IMR-90 (cell line): Measurements from ENCODE around the gene SPPL2A. TPM values are rescaled to one million over a fixed set of nuclear protein-coding genes. Genes with fewer than 3 reads are reported as not detected.
A peak's percentile ranks its signal among the peaks of the same experiment; 100 is the strongest.

Source experiments
- ATAC-seq: fragments of 200-7000 bp; cut with Tn5 transposase; 2 replicates; pipeline ENCODE4 v1.9.1; 2020; ENCODE audit warnings: low read depth, mild to moderate bottlenecking, moderate library complexity
- BruUV-seq: library from RNA; stranded (reverse); fragments of 400-500 nt; replicated peaks from 2 replicates; lab custom pipeline; 2021; lab: Mats Ljungman, UMichigan
- CTCF ChIA-PET: fragments of 300-600 bp; formaldehyde crosslinking; extraction: SDS; loops from one replicate; lab custom pipeline; 2021; ENCODE audit warnings: antibody characterized with exemption; lab: Yijun Ruan, JAX
- POLR2A ChIA-PET: fragments of 300-600 bp; sonication (Branson Sonifier 250); formaldehyde crosslinking; loops from one replicate; lab custom pipeline; 2022; ENCODE audit warnings: antibody characterized with exemption; ENCODE audit not compliant: unreplicated experiment; lab: Charles Lee
- DNase-seq: peaks from one replicate; pipeline ENCODE4 v3.0.0; 2013
- H2AFZ ChIP-seq: replicated peaks from 2 replicates; pipeline ENCODE3; 2013; ENCODE audit warnings: low read length, mild to moderate bottlenecking; ENCODE audit not compliant: poor library complexity
- H2AK5ac ChIP-seq: 2 replicates; pipeline ENCODE4 v1.6.1; 2013; ENCODE audit warnings: low read depth, low read length, inconsistent platforms
- H2AK9ac ChIP-seq: replicated peaks from 2 replicates; pipeline ENCODE3; 2013; ENCODE audit warnings: mild to moderate bottlenecking, low read depth, low read length, moderate library complexity; ENCODE audit not compliant: poor library complexity
- H2BK120ac ChIP-seq: 2 replicates; pipeline ENCODE4 v1.6.1; 2013; ENCODE audit warnings: low read depth, low read length, inconsistent platforms
- H2BK15ac ChIP-seq: 3 replicates; pipeline ENCODE4 v1.6.1; 2013; ENCODE audit warnings: low read depth, low read length, inconsistent platforms
- H2BK20ac ChIP-seq: 2 replicates; pipeline ENCODE4 v1.6.1; 2013; ENCODE audit warnings: low read depth, mild to moderate bottlenecking, inconsistent platforms, low read length, moderate library complexity
- H2BK5ac ChIP-seq: 2 replicates; pipeline ENCODE4 v1.6.1; 2013; ENCODE audit warnings: mild to moderate bottlenecking, low read depth, low read length, inconsistent platforms; ENCODE audit not compliant: poor library complexity, severe bottlenecking
- H3K14ac ChIP-seq: replicated peaks from 2 replicates; pipeline ENCODE4 v1.6.1; 2013; ENCODE audit warnings: low read depth, low read length, inconsistent platforms
- H3K18ac ChIP-seq: 2 replicates; pipeline ENCODE4 v1.6.1; 2013; ENCODE audit warnings: low read depth, low read length, control low read depth
- H3K23ac ChIP-seq: 2 replicates; pipeline ENCODE4 v1.6.1; 2013; ENCODE audit warnings: low read depth, low read length, inconsistent platforms
- H3K27ac ChIP-seq: 2 replicates; pipeline ENCODE4 v1.5.1; 2013; ENCODE audit warnings: mild to moderate bottlenecking, control low read depth, low read length; ENCODE audit not compliant: insufficient read depth
- H3K27me3 ChIP-seq: 2 replicates; pipeline ENCODE4 v1.6.1; 2013; ENCODE audit warnings: low read length; ENCODE audit not compliant: control insufficient read depth, insufficient read depth
- H3K36me3 ChIP-seq: 2 replicates; pipeline ENCODE4 v1.6.1; 2013; ENCODE audit warnings: low read length, mixed read lengths; ENCODE audit not compliant: control insufficient read depth, insufficient read depth
- H3K4ac ChIP-seq: 2 replicates; pipeline ENCODE4 v1.6.1; 2013; ENCODE audit warnings: low read depth, low read length, inconsistent platforms
- H3K4me1 ChIP-seq: 2 replicates; pipeline ENCODE4 v1.6.1; 2013; ENCODE audit warnings: low read length, mixed read lengths; ENCODE audit not compliant: control insufficient read depth, insufficient read depth
- H3K4me2 ChIP-seq: 2 replicates; pipeline ENCODE4 v1.6.1; 2013; ENCODE audit warnings: low read depth, mild to moderate bottlenecking, control low read depth, low read length, moderate library complexity
- H3K4me3 ChIP-seq: 2 replicates; pipeline ENCODE4 v1.5.1; 2013; ENCODE audit warnings: low read depth, mild to moderate bottlenecking, control low read depth, low read length, moderate library complexity; ENCODE audit not compliant: insufficient read depth
- H3K56ac ChIP-seq: 2 replicates; pipeline ENCODE4 v1.6.1; 2013; ENCODE audit warnings: low read length, inconsistent platforms; ENCODE audit not compliant: insufficient read depth; ENCODE audit errors: extremely low read depth
- H3K79me1 ChIP-seq, 2 experiments: 2 replicates each; pipeline ENCODE4 v1.6.1; 2013; ENCODE audit warnings: low read length in 2 of 2, inconsistent platforms in 1 of 2, low read depth in 1 of 2
- H3K9ac ChIP-seq: 2 replicates; pipeline ENCODE4 v1.6.1; 2013; ENCODE audit warnings: low read depth, low read length, control low read depth
- H3K9me1 ChIP-seq: 2 replicates; pipeline ENCODE4 v1.6.1; 2013; ENCODE audit warnings: low read length, inconsistent platforms; ENCODE audit not compliant: insufficient read depth
- H3K9me3 ChIP-seq: 2 replicates; pipeline ENCODE4 v1.6.1; 2013; ENCODE audit warnings: low read length; ENCODE audit not compliant: control insufficient read depth, insufficient read depth
- H4K20me1 ChIP-seq: 2 replicates; pipeline ENCODE4 v1.6.1; 2013; ENCODE audit warnings: low read length, inconsistent platforms; ENCODE audit not compliant: insufficient read depth
- H4K5ac ChIP-seq: 2 replicates; pipeline ENCODE4 v1.6.1; 2013; ENCODE audit warnings: mild to moderate bottlenecking, low read depth, low read length, control low read depth
- H4K8ac ChIP-seq, 2 experiments: 2 replicates each; pipeline ENCODE4 v1.6.1; 2013; ENCODE audit warnings: low read depth in 2 of 2, low read length in 2 of 2, control low read depth in 1 of 2, inconsistent platforms in 1 of 2
- H4K91ac ChIP-seq: 2 replicates; pipeline ENCODE4 v1.6.1; 2013; ENCODE audit warnings: low read depth, low read length, inconsistent platforms; ENCODE audit not compliant: insufficient read depth
- BHLHE40 ChIP-seq: fragments of 150-350 bp; IDR thresholded peaks from 2 replicates; pipeline ENCODE4 v1.6.1; 2016; ENCODE audit warnings: mild to moderate bottlenecking, low read depth, low read length
- CEBPB ChIP-seq: IDR thresholded peaks from 2 replicates; pipeline ENCODE4 v1.6.1; 2012; ENCODE audit warnings: low read depth, low read length, improper control_type of control experiment
- CHD1 ChIP-seq: IDR thresholded peaks from 2 replicates; pipeline ENCODE4 v1.6.1; 2012; ENCODE audit warnings: low read depth, low read length, improper control_type of control experiment
- CTCF ChIP-seq: conservative IDR thresholded peaks from 2 replicates; pipeline ENCODE4 v1.5.1; 2012; ENCODE audit warnings: mild to moderate bottlenecking, low read depth, low read length, improper control_type of control experiment
- ELK1 ChIP-seq: fragments of 150-350 bp; IDR thresholded peaks from 2 replicates; pipeline ENCODE4 v1.6.1; 2016; ENCODE audit warnings: low read depth, mild to moderate bottlenecking, low read length, moderate library complexity, borderline replicate concordance
- MAFK ChIP-seq: IDR thresholded peaks from 2 replicates; pipeline ENCODE4 v1.6.1; 2012; ENCODE audit warnings: low read depth, low read length, improper control_type of control experiment
- MAZ ChIP-seq: IDR thresholded peaks from 2 replicates; pipeline ENCODE4 v1.6.1; 2012; ENCODE audit warnings: low read depth, mild to moderate bottlenecking, low read length, improper control_type of control experiment, moderate library complexity, borderline replicate concordance
- MXI1 ChIP-seq: IDR thresholded peaks from 2 replicates; pipeline ENCODE4 v1.6.1; 2012; ENCODE audit warnings: low read depth, mild to moderate bottlenecking, low read length, moderate library complexity, borderline replicate concordance
- NFE2L2 ChIP-seq: fragments of 150-350 bp; IDR thresholded peaks from 2 replicates; pipeline ENCODE4 v1.6.1; 2016; ENCODE audit warnings: low read depth, mild to moderate bottlenecking, low read length
- POLR2A ChIP-seq: IDR thresholded peaks from 2 replicates; pipeline ENCODE4 v1.6.1; 2012; ENCODE audit warnings: mild to moderate bottlenecking, low read depth, low read length
- RAD21 ChIP-seq: IDR thresholded peaks from 2 replicates; pipeline ENCODE4 v1.6.1; 2012; ENCODE audit warnings: low read length, improper control_type of control experiment
- RFX5 ChIP-seq: IDR thresholded peaks from 2 replicates; pipeline ENCODE4 v1.8.0; 2012; ENCODE audit warnings: low read depth, mild to moderate bottlenecking, low read length, moderate library complexity
- SMC3 ChIP-seq: fragments of 150-350 bp; IDR thresholded peaks from 2 replicates; pipeline ENCODE4 v1.6.1; 2016; ENCODE audit warnings: low read depth, mild to moderate bottlenecking, antibody characterized with exemption, low read length, moderate library complexity
- USF2 ChIP-seq: fragments of 150-350 bp; IDR thresholded peaks from 2 replicates; pipeline ENCODE4 v1.6.1; 2017; ENCODE audit warnings: mild to moderate bottlenecking, antibody characterized with exemption, low read length, low read depth
- WGBS, 2 experiments: methylation state at CpG; one replicate each; pipeline versions ENCODE4 v1.1.5 to v1.1.7; 2013; ENCODE audit warnings: missing lambda C conversion rate in 2 of 2; ENCODE audit not compliant: insufficient read length in 1 of 2; ENCODE audit errors: extremely low coverage in 2 of 2; 5-methylcytosine and 5-hydroxymethylcytosine counted together
- dilution Hi-C: fragments of 300-500 bp; cut with HindIII; formaldehyde crosslinking; loops from one replicate; pipeline ENCODE4 v1.14.3; 2018; ENCODE audit warnings: low sequenced_read_pairs; ENCODE audit not compliant: unreplicated experiment
- in situ Hi-C: fragments of 300-500 bp; cut with MboI; formaldehyde crosslinking; loops from 3 replicates; pipeline ENCODE4 v1.14.3; 2019; ENCODE audit warnings: low sequenced_read_pairs, inconsistent platforms, mixed read lengths
- intact Hi-C: fragments of 100-400 bp; cut with micrococcal nuclease; formaldehyde crosslinking; loops from 2 replicates; pipeline ENCODE4 v1.10.0; 2022
- polyA plus RNA-seq, 3 experiments: library from polyadenylated mRNA; depleted of rRNA; stranded (reverse); fragments of >200 nt; gene quantifications; 2 replicates each; pipeline ENCODE4 v1.2.3, GENCODE V29; 2012; ENCODE audit warnings: low replicate concordance in 1 of 3
- total RNA-seq: library from RNA; depleted of rRNA; stranded (reverse); fragments of >200 nt; gene quantifications from 2 replicates; pipeline ENCODE4 v1.2.3, GENCODE V29; 2012

The SPPL2A gene
- total and polyA plus RNA-seq, 2 of the 4 experiments (the other 2 are of a cell fraction): 29.2 to 53.8 TPM

- Histone ChIP-seq H3K9ac (no peak overlapping the region), H3K4me1 (peaks cover 2% of the 10 kb centered on the region), H3K4me2 (no peak overlapping the region), H3K14ac (no peak overlapping the region), H3K79me1 (no peaks in the 10 kb centered on the region), H3K9me3 (no peaks in the 10 kb centered on the region), H3K18ac (no peak overlapping the region), H4K8ac (no peak overlapping the region), H3K23ac (0 out of 2 replicates have a peak overlapping the region, but pooled peaks have one; percentile 33), H2BK120ac (no peak overlapping the region), H3K4me3 (no peak overlapping the region), H2BK5ac (no peak overlapping the region), H2AFZ (no peak overlapping the region), H2BK15ac (no peak overlapping the region), H3K4ac (no peak overlapping the region), H3K56ac (no peak overlapping the region), H4K5ac (no peak overlapping the region), H3K9me1 (no peaks in the 10 kb centered on the region), H3K27ac (no peak overlapping the region), H4K20me1 (no peaks in the 10 kb centered on the region), H2BK20ac (no peak overlapping the region), H3K36me3 (no peaks in the 10 kb centered on the region), H3K27me3 (0 out of 2 replicates have a peak, but pooled peaks cover 1% of the 10 kb centered on the region), H2AK5ac (no peak overlapping the region), H2AK9ac (no peak overlapping the region), H4K91ac (no peak overlapping the region)
- intact Hi-C loops (no loop called here), dilution Hi-C loops (no loop called here), in situ Hi-C loops (no loop called here)
- ChIA-PET CTCF (no interaction called here), POLR2A (no interaction called here)
- ATAC-seq: no peak
- BruUV-seq: no TSS peak
- TF ChIP-seq MAFK (no peak), CHD1 (no peak), CTCF (no peak), MAZ (no peak), USF2 (no peak), NFE2L2 (no peak), BHLHE40 (no peak), CEBPB (no peak), RAD21 (no peak), RFX5 (no peak), ELK1 (no peak), POLR2A (no peak), SMC3 (no peak), MXI1 (no peak)
- DNase-seq: no peak
- WGBS, 2 experiments: no CpG with 5 or more reads among the region's 2 CpGs
These were observed 17.9 kb upstream of the SPPL2A start for GRCh38 chr15:50783411-50783810.
